HG03097 (cell line): ENCODE measurements around the gene ATP11C.
"Not testable (repeated sequence)": the region's sequence is repeated elsewhere in the genome, so short reads cannot be mapped to it uniquely, and the experiment has no call there.

Source experiments
- ATAC-seq: cut with Tn5 transposase; IDR thresholded peaks from one replicate; pipeline ENCODE4 v1.9.1; 2021; ENCODE audit not compliant: unreplicated experiment, low FRiP score

The ATP11C gene

GRCh38 chrX:139932901-139933796 is at the start of gene ATP11C:
TSS of gene ATP11C (minus strand) at chrX:139933053. CDS start at chrX:139932042, 1,011 bp downstream.
- ATAC-seq: peak; percentile 73

DNA sequence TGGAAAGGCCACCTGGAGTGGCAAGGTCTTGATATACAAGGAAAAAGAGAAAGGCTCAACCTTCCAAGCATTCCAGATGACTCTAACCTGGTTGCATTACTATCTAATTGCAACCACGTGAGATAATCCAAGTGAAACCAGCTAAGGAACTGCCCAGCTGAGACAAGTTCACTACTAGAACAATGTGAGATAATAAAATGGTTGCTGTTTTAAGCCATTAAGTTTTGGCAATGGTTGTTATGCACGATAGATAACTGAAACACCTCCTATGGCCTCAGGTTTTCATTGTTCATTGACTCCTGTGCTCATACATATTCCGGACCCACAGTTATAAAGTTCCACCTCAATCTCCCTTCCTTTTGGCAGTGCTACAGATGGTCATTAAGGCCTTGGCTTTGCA is 41.6 kb upstream of the ATP11C start:
- ATAC-seq: no peak

DNA sequence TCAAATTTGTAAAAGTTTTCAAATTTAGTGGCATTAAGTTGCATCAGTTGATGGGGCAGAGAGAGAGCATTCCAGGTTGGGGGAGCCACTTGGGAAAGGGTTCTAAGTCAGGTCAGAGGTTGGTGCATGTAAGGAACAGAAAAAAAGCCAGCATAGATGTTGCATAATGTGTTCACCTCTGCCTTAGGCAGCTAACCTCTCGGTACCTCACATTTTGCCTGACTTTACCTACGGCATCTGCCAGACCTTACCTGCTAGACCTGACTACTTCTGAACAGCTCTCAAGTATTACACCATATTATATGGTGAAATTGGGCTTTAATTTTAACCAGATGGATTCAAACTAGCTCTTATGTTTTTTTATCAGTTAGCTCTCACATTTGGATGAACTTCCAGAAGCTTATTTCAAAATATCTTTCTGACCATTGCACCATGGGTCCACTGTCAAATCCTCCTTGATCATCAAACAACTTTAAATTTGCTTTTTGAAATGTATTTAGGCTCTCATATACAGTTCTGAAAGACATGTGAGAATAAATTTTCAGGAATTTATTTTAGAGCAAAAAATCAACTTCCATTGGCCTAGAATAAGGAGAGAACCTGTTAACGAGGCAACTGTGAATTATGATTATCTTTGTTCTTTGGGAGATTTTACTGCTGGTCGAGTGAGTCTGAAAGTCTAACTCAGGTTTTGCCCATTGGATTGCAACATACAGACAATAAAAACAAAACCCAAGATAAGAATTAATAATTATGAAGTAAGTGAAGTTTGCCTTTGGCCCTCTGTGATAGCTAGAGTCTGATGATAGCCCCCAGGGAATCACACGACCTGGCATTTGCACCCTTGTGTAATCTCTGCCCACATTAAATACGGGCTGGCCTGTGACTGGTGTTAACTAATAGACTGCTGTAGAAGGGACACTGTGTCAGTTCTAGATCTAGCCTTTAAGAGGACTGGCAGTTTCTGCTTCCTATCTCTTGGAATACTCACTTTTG is 40.1 kb upstream of the ATP11C start:
- ATAC-seq: no peak

GRCh38 chrX:139972113-139972512 is 39.3 kb upstream of the ATP11C start:
- ATAC-seq: no peak

DNA sequence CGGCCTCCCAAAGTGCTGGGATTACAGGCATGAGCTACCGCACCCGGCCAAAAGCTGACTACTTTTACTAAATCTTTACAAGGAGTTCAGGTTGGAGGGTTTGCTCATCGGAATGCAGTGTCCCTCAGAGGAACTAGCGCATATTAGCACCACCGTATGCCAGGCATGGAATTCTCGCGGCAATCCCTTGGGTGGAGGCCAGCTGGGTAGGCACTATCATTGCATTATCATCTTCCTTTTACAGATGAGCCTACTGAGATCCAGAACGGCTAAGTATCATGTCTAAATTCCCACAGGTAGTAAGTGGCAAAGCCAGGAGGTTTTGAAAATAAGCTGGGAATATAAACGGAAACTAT is 38.5 kb upstream of the ATP11C start:
- no peak for ATAC-seq

DNA sequence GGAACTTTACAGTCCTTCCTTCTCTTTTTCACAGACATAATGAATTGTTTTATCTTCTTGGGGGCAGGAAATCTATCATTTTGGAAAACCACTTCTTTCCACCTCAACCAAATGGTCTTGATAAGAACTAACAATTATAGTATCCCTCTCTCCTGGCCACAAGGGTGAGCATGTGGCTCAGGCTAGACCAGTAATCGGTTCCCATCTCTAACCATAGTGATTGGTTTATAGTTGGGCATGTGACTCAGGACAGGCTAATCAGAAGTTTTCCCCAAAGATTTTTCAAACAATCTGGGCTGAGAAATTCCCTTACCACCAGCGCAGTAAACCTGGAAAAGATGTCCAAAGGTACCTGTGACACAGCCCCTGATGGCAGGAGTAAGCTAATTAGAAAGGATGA is 36.4 kb upstream of the ATP11C start:
- ATAC-seq: no peak

GRCh38 chrX:139967750-139968149 is 34.9 kb upstream of the ATP11C start:
- no peak for ATAC-seq

DNA sequence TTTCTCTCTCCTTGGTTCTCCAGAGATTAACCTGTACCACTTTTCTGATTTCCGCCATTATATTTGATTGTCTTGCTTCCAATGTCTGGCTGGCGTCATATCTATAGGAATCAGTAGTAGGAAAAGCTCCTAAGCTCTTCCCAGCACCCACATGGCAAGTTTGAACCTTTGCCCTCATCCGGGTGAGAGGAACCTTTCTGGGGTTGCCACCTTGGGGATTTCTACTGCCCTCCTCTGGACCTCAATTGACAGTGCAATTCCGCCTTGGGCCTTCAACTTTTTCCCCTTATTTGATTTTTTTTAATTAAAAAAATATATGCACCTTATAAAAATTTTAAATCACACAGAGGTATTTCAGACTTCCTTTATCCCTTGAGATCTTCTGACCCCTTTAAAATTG is 34.4 kb upstream of the ATP11C start:
- ATAC-seq: no peak

- ATAC-seq: not testable (repeated sequence)
These were observed 33.3 kb upstream of the ATP11C start for GRCh38 chrX:139966159-139966558.

GRCh38 chrX:139965421-139965820 is 32.6 kb upstream of the ATP11C start, which contains the start of gene CXorf66:
TSS of gene CXorf66 (minus strand) at chrX:139965521. CDS start at chrX:139965496, 25 bp downstream.
- ATAC-seq: no peak

DNA sequence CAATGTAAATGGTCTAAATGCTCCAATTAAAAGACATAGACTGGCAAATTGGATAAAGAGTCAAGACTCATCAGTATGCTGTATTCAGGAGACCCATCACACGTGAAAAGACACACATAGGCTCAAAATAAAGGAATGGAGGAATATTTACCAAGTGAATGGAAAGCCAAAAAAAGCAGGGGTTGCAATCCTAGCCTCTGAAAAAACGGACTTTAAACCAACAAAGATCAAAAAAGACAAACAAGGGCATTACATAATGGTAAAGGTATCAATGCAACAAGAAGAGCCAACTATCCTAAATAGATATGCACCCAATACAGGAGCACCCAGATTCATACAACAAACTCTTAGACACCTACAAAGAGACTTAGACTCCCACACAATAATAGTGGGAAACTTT is 28.2 kb upstream of the ATP11C start:
- not testable (repeated sequence) for ATAC-seq

- no peak for ATAC-seq
These were observed 16.9 kb upstream of the ATP11C start for GRCh38 chrX:139949703-139950102.

GRCh38 chrX:139945075-139945474 is 12.2 kb upstream of the ATP11C start:
- no peak for ATAC-seq

GRCh38 chrX:139936259-139936658 is 3.4 kb upstream of the ATP11C start:
- no peak for ATAC-seq

DNA sequence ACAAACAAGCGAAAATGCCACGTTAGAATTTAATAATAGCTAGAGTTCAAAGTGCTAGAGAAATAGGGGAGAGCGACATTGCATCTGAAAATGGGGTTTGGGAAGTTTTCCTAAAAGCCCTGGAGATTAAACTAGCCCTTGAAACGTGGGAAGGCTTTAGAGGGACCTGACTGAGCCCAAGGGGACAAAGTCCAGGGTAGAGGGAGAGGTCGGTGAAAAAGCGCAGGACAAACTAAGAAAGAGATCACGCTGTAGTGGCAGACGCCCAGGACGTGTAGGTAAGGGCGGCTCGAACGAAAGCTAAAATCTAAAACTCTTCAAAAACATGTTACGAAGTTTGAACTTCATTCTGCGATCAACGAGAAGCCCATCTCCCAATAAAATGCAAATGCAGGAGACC is 1.1 kb upstream of the ATP11C start:
- no peak for ATAC-seq

DNA sequence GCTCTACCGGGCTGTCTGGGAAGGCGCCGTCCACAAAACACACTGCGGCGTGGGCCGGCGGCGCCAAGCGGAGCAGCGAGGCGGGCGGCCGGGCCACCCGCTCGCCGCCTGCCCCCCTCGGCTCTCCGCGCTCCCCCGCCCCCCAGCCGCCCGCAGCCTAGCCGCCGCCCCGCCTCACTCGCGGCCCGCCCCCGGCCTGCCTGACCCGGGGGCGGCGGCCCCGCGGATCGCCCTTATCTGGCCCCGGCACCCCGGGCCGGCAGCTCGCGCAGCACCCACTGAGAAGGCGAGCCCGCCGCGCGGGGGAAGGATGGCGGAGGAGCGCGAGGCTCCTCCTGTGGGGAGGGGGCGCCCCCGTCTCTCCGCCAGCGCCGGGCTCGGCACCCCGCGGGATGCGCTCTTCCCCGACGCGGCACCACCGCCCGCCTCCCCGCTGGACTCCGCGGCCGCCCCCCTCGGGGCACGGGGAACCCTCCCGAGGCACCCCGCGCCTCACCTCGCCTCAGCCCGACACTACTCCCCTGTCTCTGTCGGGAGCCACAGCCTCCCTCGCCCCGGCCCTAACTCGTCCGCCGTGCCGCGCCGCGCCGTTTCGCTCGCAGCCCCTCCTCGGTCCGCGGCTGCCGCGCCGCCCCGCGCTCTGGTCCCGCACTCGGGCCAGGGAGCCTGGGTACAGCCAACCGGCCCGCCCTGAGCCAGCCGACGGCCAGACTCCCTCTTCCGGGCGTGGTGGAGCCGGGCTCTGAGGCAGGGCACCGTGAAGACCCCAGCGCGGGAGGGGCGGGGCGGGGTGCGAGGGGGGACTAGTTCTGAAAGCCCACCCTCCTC is 566 bp downstream of the ATP11C start:
- ATAC-seq: peak; percentile 30

- ATAC-seq: no peak
These were observed 1.2 kb downstream of the ATP11C start for GRCh38 chrX:139931646-139932072.

DNA sequence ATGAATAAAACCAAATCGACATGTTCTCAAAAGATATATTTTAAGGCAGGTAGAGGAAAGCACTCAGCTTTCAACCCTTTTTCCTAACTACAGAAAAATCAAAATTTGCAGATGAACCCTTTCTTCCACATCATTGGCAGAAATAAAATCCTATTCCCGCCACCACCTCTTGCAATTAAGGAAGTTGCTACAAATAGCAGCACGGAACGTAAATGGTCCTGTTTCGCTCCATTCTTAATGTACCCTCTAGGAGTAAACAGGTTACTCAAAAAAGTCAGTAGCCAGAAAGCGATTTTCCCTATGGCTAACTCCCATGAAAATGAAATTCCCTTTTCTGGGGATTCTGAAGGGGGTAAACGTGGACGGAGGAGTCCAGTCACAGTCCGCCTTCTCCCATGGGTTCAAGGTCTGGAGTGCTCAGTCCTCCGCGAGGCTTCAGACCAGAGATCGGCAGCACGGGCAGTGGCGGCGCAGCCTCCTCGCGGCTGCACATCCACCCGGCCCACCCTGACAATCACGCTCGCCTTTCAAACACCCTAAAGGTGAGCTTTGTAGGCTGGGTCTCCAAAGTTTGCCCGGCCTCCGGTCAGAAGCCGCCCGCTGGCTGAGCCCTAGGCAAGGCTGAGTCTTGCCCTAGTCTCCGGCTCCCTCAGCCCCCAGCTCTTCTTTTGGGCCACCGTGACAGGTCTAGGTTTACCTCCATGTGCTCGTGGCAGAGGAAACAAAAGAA is 1.8 kb downstream of the ATP11C start:
- no peak for ATAC-seq

- ATAC-seq: no peak
These were observed 2.5 kb downstream of the ATP11C start for GRCh38 chrX:139930401-139930800.

GRCh38 chrX:139929876-139930275 is 3.0 kb downstream of the ATP11C start:
- no peak for ATAC-seq
